HG03439 (cell line): ENCODE data around the gene ANKRD16.
"Not testable (repeated sequence)": the region's sequence is repeated elsewhere in the genome, so short reads cannot be mapped to it uniquely, and the experiment has no call there.

Experiments
- ATAC-seq: cut with Tn5 transposase; IDR thresholded peaks from one replicate; pipeline ENCODE4 v1.9.1; 2021; ENCODE audit warnings: mild to moderate bottlenecking, moderate library complexity; ENCODE audit not compliant: unreplicated experiment

The ANKRD16 gene

GRCh38 chr10:5882961-5883360 is 6.7 kb downstream of the ANKRD16 start:
- ATAC-seq: no peak

- not testable (repeated sequence) for ATAC-seq
Observed at GRCh38 chr10:5877041-5877440, 12.7 kb downstream of the ANKRD16 start.

GRCh38 chr10:5876181-5876768 is 13.4 kb downstream of the ANKRD16 start:
- ATAC-seq: no peak

- peak; percentile 77 for ATAC-seq
Observed at GRCh38 chr10:5873515-5873995, 16.1 kb downstream of the ANKRD16 start.

- no peak for ATAC-seq
Observed at GRCh38 chr10:5871596-5871995, 18.1 kb downstream of the ANKRD16 start.

GRCh38 chr10:5869156-5869555 is 20.5 kb downstream of the ANKRD16 start:
- ATAC-seq: no peak

- not testable (repeated sequence) for ATAC-seq
Observed at GRCh38 chr10:5868383-5868782, 21.3 kb downstream of the ANKRD16 start.

- ATAC-seq: not testable (repeated sequence)
Observed at GRCh38 chr10:5867091-5867615, 22.5 kb downstream of the ANKRD16 start.

GRCh38 chr10:5866451-5867081 is 23.1 kb downstream of the ANKRD16 start:
- ATAC-seq: not testable (repeated sequence)

- not testable (repeated sequence) for ATAC-seq
Observed at GRCh38 chr10:5862981-5863685, 26.6 kb downstream of the ANKRD16 start.

GRCh38 chr10:5862360-5862961 is 27.2 kb downstream of the ANKRD16 start:
- peak; percentile 98 for ATAC-seq

GRCh38 chr10:5860066-5860465 is 29.6 kb downstream of the ANKRD16 start:
- no peak for ATAC-seq

GRCh38 chr10:5858811-5859210 is 30.9 kb downstream of the ANKRD16 start:
- ATAC-seq: no peak

- no peak for ATAC-seq
Observed at GRCh38 chr10:5856701-5857004, 33.0 kb downstream of the ANKRD16 start.

- ATAC-seq: no peak
Observed at GRCh38 chr10:5855979-5856700, 33.6 kb downstream of the ANKRD16 start.

GRCh38 chr10:5854131-5854475 is 35.6 kb downstream of the ANKRD16 start:
- ATAC-seq: no peak

GRCh38 chr10:5846667-5847066 is 43.0 kb downstream of the ANKRD16 start:
- ATAC-seq: not testable (repeated sequence)

GRCh38 chr10:5844345-5845055 is 45.2 kb downstream of the ANKRD16 start:
- no peak for ATAC-seq

- ATAC-seq: no peak
Observed at GRCh38 chr10:5843686-5844344, 45.9 kb downstream of the ANKRD16 start.

GRCh38 chr10:5841965-5842364 is 47.7 kb downstream of the ANKRD16 start:
- ATAC-seq: no peak
